Hematopoietic multipotent progenitor cell treated with erythropoietin and hydrocortisone succinate and interleukin-3 and kit ligand, for 17 days (in vitro differentiated cells): ENCODE measurements around the gene PECR.

Experiments
- DNase-seq: peaks from one replicate; pipeline ENCODE4 v3.0.0-alpha.2; 2015; ENCODE audit warnings: low spot score

Gene PECR

DNA sequence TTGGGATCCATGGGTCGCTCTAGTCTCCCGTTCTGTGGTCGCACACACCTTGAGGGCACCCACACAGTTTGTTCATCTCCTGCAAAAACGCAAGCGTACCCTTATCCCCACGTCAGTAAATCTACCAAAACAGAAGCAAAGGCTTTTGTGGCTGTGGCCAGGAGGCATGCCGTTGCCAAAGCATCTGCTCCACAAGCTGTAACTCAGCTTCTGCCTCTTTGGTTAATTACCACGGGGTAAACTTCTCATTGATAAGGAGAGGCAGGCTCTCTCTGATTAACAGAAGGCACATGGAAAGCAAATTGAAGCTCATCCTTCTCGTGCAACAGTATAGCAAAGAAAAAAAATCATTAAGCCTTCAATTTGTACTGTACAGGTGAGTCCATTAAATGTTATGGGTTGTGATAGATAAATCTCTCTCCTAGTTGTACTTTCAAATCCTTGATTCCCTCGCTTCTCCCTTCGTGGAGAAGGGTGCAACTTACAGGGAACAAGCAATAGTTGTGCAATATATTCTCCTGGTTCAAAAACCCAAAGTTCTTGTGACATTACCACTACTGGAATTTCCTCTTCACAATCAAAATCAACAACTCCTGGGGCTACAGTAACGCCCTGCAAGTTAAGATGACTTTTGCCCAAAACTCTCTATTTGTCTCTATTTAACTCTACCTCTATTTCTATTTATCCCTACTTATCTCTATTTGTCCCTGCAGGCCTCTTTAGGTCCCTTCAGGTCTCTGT, 10.3 kb downstream of the PECR start:
- DNase-seq, result no peak

DNA sequence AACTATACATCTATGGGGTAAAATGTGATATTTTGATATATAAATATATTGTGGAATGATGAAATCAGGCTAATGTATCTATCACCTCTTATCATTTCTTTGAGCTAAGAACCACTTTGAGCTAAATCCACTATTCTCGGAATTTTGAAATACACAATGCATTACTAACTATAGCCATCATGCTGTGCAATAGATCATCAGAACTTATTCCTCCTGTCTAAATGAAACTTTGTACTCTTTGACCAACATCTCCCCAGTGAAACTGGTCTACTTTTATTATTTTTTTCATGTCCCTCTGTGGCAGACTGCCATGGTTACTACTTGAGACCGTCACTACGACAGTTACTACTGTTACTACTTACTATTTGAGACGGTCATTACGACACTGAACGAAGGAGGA, 11.4 kb downstream of the PECR start:
- DNase-seq, result no peak

DNA sequence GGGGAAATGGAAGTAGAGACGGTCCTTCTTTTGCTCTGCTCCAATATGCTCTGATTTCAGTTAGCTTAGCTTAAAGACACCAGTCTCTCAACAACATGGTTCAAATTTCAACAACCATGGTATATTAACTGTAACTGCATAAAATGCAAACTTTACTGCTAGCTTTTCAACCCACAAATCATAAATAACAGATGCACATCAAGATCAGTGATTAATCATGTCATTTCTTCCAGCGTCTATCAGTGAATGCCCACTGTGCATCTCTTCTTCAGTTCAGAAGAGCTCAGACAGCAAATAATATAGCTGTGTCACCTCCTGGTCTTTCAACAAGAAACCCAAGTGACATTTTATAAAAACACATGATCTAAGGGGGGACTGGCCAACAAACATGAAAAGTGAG, 12.6 kb downstream of the PECR start:
- no peak for DNase-seq

DNA sequence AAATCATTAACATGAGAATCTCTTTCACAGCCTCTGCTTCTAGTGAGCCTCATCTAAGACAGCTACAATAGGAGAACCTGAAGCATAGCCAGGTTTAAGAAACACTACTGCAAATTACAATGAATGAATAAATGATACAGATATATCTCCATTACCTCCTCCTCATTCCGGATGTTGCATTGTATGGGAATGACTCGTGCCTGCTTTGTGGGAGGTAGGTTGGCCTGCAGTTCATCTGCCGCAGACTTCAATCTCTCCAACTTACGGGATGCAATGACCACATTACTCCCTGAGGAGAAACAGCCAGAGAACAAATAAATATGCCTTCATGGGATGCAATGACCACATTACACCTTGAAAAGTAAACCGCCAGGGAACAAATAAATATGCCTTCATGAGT, 15.4 kb downstream of the PECR start:
- DNase-seq, result no peak

DNA sequence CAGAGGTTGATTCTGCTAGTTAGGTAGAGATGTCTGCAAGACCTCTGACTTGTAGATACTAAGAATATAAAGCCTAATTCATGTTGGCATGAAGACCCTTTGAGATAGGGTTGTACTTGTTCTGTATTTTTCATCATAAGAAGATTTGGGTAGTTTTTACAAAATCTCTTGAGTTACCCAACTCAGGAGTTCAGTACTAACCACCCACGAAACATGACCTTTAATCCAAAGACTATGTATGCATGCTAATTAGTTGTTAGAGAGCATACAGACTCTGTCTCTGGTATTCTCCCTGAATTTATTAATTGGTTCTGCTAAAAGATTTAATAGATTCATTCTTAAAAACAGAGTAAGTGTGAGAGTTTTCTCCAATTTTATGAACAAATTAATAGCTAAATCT, 16.9 kb downstream of the PECR start:
- DNase-seq, result no peak

DNA sequence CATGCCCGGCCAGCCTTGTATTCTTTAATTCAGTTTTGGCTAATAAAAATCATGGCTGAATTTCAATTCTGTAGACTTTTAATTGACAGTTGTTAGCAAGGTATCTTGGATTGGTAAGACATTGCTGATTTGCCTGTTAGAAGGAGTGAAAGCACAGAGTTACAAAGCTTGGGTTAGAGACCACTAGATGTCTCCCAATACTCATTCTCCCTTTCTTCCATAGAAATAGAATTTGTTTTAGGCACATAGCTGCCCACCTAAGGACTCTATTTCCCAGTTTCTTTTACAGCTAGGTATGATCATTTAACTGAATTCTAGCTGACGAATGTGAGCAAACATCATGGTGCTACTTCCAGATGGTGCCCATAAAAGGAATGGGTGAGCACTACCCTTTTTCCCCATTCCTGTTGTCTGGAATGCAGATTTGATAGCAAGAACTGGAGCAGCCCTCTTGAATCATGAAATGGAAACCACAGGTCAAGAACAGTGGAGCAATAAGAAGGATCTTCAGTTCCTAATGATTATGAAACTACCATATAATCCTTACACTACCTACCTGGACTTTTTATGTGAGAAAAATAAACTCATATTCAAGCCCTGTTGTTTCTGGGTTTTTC, 17.5 kb downstream of the PECR start:
- DNase-seq, result no peak

DNA sequence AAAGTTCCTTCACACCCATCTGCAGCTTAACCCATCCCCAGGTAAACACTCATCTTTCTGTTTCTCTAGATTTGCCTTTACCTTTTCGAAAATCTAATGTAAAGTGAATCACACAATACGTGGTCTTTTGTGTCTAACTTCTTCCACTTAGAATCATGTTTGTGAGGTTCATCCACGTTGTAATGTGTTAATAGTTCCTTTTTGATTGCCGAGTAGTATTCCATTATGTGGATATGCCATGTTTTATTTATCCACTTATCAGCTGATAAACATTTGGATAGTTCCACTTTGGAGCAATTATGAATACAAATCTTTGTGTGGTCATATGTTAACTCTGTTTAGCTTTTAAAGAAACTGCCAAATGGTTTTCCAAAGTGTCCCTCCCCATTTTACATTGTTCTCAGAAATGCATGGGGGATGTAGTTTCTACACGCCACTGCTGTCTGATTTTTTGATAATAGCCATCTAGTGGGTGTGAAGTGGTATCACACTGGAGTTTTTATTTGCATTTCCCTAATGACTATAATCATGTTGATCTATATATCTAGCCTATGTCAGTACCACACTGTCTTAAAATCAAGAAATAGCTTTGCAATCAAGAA, 22.3 kb downstream of the PECR start:
- DNase-seq, result no peak

DNA sequence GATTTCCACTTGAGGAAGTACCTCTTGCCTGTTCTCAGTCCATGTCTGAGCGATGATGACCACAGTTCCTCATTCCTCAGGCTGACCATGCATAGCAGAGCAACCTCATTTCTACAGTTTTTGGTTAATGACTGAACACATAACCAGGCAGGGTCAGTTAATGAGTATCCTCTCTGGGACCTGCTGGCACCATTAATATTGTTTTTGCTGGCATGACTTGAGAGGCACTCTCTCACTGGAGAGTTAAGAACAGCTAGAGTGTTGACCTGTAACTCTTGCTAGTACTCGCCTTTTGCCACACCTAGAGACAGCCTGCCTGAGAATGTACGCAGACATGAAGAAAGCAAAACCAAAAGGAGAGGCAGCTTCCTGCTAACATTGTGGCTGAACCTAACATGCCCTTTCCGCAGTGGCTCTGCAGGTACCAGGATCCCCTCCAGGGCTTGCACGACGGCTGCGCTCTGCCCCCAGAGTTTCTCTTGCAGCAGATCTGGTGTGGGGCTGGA, 23.9 kb downstream of the PECR start:
- DNase-seq, result no peak

DNA sequence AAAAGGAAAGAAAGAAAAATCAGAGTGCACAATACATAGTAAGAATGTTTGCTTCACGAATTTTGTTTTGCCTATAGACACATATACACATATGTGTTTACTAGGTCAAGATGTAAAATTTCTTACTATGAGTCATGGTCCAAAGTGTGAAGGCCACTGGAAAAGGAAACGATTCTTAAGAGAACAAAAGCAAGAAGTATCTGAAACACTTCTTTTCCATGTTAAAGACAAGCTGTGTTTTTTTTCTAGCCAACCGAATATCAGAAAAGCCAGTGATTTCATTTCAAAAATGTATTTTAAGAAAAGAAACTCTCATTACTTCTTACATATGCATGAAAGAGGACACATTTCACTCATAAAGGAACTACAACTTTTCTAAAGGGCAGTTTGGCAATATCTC, 24.9 kb downstream of the PECR start:
- no peak for DNase-seq

DNA sequence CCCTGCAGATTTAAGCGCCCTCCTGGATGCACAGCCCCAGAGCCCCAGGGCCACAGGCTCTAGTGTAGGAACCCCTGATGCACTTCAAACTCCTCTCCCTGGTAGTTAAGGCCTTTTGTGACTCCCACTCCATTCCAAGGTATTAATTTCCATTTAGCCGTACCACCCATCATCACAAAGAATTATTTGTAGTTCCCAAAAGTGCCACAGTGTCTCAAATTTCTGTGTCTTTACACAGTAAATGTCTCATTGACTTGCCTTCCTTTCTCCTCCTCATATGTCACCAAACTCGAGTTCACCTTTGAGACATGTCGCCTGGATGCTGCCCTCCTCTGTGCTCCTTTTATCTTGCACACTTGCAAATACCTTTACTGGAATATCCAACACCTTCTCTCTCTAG, 25.9 kb downstream of the PECR start:
- DNase-seq, result no peak

DNA sequence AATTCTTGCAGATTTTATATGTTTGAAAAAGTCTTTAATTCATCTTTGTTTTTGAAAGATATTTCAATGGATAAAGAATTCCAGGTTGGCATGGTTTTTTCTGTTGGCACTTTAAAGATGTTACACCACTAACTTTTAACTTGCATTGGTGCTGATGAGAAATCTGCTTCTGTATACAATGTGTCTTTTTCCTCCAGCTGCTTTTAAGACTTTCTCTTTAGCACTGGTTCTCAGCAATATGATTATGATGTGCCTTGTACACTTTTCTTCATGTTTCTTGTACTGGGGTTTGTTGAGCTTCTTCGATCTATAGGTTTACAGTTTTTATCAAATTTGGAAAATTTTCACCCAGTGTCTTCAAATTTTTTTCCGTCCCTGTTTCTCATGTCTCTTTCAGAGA, 29.2 kb downstream of the PECR start:
- no peak for DNase-seq

DNA sequence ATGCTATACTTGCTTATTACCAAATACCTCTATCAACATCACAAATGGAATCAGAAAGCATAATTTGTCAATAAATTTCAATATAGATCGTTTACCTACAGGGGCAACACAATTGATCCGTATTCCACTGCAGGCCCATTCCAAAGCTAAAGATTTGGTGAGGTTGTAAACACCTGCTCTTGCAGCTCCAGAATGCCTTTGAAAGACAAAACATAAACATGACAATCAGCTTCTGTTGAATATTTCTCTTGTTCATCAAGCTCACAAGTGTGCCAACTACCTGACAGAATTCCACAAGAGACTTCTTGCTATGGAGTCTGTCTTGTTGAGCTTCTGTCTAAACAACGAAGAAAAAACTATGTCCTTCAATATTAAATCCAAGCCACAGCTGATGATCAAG, 30.3 kb downstream of the PECR start:
- no peak for DNase-seq

DNA sequence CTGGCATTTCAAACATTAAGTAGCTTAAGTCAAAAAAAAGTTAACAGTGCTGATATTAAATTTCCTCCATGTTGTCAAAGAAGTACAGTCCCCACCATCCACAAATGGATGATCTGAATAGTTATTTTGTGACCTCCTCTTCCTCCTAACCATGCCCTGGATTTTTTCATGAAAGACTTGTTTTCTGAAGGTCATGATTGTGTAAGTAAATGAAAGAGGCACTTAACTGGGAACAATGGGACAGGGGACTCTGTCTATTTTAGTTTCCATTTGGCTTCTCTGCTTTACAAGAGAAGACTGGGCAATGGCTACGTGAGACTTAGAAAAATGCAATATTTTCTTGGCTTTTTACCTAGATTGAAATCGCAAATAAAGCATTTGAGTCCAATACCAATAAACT, 32.2 kb downstream of the PECR start:
- DNase-seq, result no peak

DNA sequence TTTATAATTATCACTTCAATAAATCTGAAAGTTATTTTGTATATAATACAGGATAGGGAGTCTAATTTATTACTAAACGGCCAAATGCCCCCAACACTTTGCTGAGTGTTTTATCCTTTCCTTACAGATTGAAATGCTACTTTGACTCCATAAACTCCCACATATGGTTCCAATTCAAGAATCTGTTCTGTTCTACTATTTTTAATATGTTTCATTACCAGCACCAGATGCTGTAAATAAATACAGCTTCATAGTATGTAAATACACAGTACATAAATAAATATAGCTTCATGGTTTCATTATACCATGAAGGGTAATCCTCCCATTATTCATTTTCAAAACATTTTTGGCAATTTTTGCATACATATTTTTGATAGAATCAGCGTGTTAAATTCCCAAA, 34.2 kb downstream of the PECR start:
- no peak for DNase-seq

DNA sequence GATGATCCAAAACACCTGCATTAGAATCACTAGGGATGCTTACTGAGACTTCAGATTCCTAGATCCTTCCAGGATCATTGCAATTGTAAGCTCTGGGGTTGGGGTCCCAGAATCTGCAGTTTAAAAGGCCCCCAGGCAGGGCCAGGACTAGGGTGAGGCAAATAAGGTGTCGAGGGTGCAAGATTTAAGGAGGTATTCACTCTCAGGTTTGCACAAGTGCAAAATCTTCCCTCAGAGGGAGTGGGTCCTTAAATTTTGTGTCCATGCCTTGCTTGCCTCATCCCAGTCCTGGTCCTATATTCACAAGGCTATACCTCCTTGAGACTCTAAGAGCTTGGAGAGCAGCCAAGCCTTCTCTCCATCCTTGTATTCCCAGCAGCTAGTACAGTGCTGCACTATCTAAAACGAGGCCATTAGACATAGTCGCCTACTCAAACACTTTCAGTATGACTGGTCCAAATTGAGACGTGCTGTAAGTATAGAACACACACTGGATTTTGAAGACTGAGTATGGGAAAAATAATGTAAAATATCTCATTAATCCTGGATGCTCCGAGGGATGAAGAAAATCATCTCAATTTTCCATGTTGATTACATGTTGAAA, 36.6 kb downstream of the PECR start:
- DNase-seq, result no peak

DNA sequence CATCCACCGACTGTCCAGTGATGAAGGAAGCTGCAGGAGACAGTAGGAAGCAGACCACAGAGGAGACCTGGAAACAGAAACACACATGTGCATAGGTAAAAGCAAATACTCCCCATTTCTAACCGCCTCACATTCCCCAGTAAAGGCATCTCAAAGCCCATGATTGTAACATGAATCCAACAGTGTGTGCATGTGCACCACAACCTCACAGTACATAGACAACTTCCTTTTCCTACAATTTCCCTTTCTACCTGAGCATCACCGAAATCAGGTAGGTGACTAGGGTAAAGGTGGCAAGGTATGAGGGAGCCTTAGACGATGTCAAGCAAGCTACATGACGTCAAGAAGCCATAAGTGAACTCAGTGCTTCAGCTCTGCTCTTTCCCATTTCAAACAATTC, 37.7 kb downstream of the PECR start:
- no peak for DNase-seq

DNA sequence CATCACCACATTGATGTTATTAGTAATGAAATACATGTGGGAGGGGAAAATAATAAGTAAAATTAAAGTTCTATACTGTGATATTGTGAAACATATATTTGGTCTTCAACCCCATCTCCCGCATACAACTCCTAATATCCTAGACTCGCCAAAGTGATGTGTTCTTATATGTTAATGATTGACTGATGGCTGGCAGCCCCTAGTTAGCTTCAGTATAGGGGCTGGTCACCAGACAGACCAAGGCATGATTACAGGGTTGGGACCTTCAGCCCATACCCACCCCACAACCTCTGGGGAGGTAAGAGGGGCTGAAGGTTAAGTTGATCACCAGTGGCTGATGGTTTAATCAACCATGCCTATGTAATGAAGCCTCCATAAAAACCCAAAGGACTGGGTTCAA, 40.2 kb downstream of the PECR start:
- DNase-seq, result no peak

DNA sequence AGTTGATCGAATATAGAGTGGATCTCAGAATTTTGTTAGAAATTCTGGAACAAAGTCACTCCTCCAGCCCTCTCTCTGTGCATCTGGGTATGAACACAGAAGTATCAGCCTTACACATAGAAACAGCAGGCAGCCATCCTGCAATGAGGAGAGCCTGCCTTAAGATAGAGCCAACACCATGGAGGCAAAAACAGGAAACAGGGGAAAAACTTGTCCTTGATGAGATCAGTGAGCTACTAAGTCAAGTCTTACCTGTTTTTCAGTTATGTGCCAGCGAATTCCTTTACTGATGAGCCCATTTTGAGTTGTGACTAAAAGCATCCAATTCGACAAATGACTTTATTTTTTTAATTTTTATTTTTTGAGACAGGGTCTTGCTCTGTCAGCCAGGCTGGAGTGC, 41.7 kb downstream of the PECR start:
- DNase-seq, result no peak

DNA sequence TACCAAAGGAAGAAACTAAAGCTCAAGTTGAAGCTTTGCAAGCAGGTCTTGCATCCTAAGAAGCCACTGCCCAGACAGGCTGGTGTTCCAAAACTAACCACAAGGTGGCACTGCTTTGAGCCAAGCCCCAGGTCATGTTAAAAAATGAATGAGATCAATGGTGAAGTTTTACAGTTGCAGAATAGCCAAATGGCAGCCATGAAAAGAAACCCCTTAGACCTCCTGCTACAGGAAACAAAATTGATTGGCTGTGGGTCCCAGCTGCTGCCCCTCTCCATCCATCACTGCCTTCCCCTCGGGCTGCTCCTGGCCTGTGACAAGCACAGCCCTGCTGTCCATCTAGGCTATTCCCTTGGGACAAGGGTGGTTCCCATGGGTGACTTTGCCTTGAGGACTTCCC, 47.5 kb downstream of the PECR start:
- peak; percentile 72 for DNase-seq

DNA sequence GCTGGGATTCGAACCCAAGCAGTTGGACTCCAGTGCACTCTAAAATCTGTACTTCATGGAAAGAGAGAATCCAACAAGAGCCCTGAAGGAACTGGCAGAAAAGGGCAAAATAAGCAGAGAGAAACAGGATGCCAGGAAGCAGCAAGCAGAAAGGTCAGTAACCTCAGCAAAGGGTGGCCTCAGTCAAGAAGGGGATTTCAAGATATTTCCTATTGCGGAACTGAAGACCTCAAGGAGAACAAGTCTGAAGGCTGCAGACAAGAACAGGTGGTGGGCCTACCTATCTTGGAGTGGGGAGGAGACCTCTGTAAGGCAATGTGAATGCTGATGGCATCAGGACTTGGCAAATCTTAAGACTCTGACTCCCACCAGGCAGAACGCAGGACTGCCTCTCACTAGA, 48.2 kb downstream of the PECR start:
- no peak for DNase-seq

DNA sequence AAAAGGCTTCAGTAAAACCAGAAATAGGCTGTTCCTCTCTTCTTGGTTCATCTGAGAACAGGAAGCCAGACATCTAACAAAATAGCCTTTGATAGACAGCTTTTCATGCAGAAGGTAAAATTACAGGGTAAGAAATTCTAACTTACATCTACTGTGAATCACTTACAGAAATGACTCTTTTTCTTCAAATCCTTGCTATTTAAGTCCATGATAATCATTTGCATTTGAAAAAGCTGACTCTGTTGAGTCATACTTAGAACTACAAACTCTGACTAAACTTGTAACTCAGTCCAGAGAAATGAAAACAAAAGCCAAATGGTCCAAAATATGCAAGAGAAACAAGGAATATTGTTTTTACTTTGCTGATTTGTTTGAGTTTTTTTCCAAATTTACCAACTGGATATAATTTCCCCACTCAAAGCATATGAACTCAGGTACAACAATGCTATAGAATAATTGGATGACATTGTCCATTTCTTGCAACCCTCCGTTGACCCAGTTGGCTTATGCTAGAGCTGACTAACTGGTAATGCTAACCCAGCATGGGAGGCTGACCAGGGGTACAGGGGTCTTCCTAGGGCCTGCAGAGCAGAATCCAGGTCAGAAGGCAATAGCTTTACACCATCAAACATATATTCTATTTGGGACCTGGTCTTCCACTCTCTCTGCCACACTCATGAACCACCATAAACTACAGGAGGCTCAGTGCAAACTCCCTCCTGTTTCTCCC, 49.5 kb downstream of the PECR start:
- no peak for DNase-seq

DNA sequence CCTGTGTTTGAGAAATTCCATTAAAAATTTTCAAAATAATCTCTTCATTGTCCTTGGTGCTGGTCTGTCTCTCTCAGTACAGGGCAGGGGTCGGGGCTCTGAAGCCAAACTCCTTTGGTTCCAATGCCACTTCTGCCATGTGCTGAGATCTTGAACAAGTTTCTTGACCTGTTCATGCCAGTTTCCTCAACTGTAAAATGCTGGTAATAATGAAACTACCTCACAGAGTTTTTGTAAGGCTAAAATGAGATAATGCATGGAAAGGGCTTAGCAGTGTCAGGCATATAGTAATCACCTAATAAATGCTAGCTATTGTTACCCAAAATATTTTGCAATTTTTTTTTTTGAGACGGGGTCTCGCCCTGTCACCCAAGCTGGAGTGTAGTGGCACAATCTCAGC, 51.4 kb downstream of the PECR start:
- DNase-seq, result no peak
